Endothelial cell of umbilical vein (primary cell): ENCODE measurements around the gene GGT6. TPM values are rescaled to one million over a fixed set of nuclear protein-coding genes. Genes with fewer than 3 reads are reported as not detected.

ENCODE experiments used
- BruUV-seq: library from RNA; stranded (reverse); fragments of 400-500 nt; replicated peaks from 2 replicates; lab custom pipeline; 2021; lab: Mats Ljungman, UMichigan
- CTCF ChIA-PET: fragments of 300-600, 350-600 bp; sonication (Branson Sonifier 250); formaldehyde crosslinking; loops from one replicate; lab custom pipeline; 2021; ENCODE audit warnings: antibody characterized with exemption, inconsistent platforms; lab: Charles Lee
- POLR2A ChIA-PET: fragments of 300-600, 350-600 bp; sonication (Branson Sonifier 250); formaldehyde crosslinking; loops from one replicate; lab custom pipeline; 2021; ENCODE audit warnings: antibody characterized with exemption, inconsistent platforms; lab: Charles Lee
- DNase-seq: peaks from one replicate; pipeline ENCODE4 v3.0.0-alpha.2; 2011; ENCODE audit warnings: low read depth, low spot score
- FAIRE-seq: peaks from 2 replicates; lab custom pipeline; 2011; peaks lifted over from hg19 to GRCh38; lab: Jason Lieb, UNC
- H2AFZ ChIP-seq: 2 replicates; pipeline ENCODE4 v1.6.0; 2012; ENCODE audit warnings: low read depth, low read length, control low read depth, inconsistent platforms
- H3K27ac ChIP-seq: 2 replicates; pipeline ENCODE4 v1.5.1; 2011; ENCODE audit warnings: low read depth, mild to moderate bottlenecking, control low read depth, low read length, moderate library complexity; ENCODE audit not compliant: insufficient read depth
- H3K27me3 ChIP-seq, 2 experiments: 2 replicates each; pipeline versions ENCODE4 v1.6.0 to v1.6.1; 2011; ENCODE audit warnings: low read length in 2 of 2, mixed read lengths in 1 of 2; ENCODE audit not compliant: control insufficient read depth in 2 of 2, insufficient read depth in 2 of 2
- H3K36me3 ChIP-seq, 2 experiments: 2 replicates in 1 of 2; 3 replicates in 1 of 2; pipeline ENCODE4 v1.5.1; 2011; ENCODE audit warnings: low read length in 2 of 2, mild to moderate bottlenecking in 1 of 2, moderate library complexity in 1 of 2; ENCODE audit not compliant: control insufficient read depth in 2 of 2, insufficient read depth in 2 of 2; ENCODE audit errors: extremely low read depth in 1 of 2
- H3K4me1 ChIP-seq: 3 replicates; pipeline ENCODE4 v1.5.1; 2011; ENCODE audit warnings: mild to moderate bottlenecking, low read length; ENCODE audit not compliant: control insufficient read depth, insufficient read depth; ENCODE audit errors: extremely low read depth
- H3K4me2 ChIP-seq: 2 replicates; pipeline ENCODE4 v1.6.1; 2011; ENCODE audit warnings: low read length, control low read depth, mixed read lengths; ENCODE audit not compliant: insufficient read depth
- H3K4me3 ChIP-seq, 3 experiments: fragments of 200-600 bp in 1 of 3; sonication (generic), shearing (Covaris generic) in 1 of 3; replicated peaks in 1 of 3; 2 replicates each; pipeline ENCODE4 v1.5.1; 2011 to 2016; ENCODE audit warnings: control low read depth in 3 of 3, low read length in 3 of 3, mild to moderate bottlenecking in 2 of 3, inconsistent platforms in 1 of 3, low read depth in 1 of 3, moderate library complexity in 1 of 3; ENCODE audit not compliant: insufficient read depth in 1 of 3
- H3K79me2 ChIP-seq: 2 replicates; pipeline ENCODE4 v1.6.0; 2012; ENCODE audit warnings: low read length, inconsistent platforms; ENCODE audit not compliant: control insufficient read depth, insufficient read depth
- H3K9ac ChIP-seq: replicated peaks from 2 replicates; pipeline ENCODE3; 2011; ENCODE audit warnings: low read length, control low read depth; ENCODE audit not compliant: insufficient read depth; ENCODE audit errors: extremely low read depth
- H3K9me1 ChIP-seq: replicated peaks from 3 replicates; pipeline ENCODE4 v1.6.0; 2011; ENCODE audit warnings: mild to moderate bottlenecking, low read length; ENCODE audit not compliant: control insufficient read depth, insufficient read depth; ENCODE audit errors: extremely low read depth
- H3K9me3 ChIP-seq: replicated peaks from 2 replicates; pipeline ENCODE4 v1.5.1; 2012; ENCODE audit warnings: low read length, inconsistent platforms; ENCODE audit not compliant: control insufficient read depth, insufficient read depth
- H4K20me1 ChIP-seq: replicated peaks from 2 replicates; pipeline ENCODE3; 2011; ENCODE audit warnings: mild to moderate bottlenecking, low read length; ENCODE audit not compliant: control insufficient read depth, insufficient read depth; ENCODE audit errors: extremely low read depth
- EZH2 ChIP-seq: IDR thresholded peaks from 2 replicates; pipeline ENCODE4 v1.6.1; 2012; ENCODE audit warnings: borderline replicate concordance, low read depth, mild to moderate bottlenecking, moderate library complexity, low read length, inconsistent platforms; ENCODE audit not compliant: severe bottlenecking
- FOS ChIP-seq: IDR thresholded peaks from 2 replicates; pipeline ENCODE4 v1.6.1; 2011; ENCODE audit warnings: mild to moderate bottlenecking, low read length, moderate library complexity, borderline replicate concordance; ENCODE audit not compliant: insufficient read depth
- GATA2 ChIP-seq: IDR thresholded peaks from 2 replicates; pipeline ENCODE4 v1.7.0; 2011; ENCODE audit warnings: low read depth, mild to moderate bottlenecking, moderate library complexity, mixed read lengths, low read length; ENCODE audit not compliant: insufficient read length, insufficient read depth
- JUN ChIP-seq: IDR thresholded peaks from 2 replicates; pipeline ENCODE4 v1.6.1; 2011; ENCODE audit warnings: borderline replicate concordance, low read depth; ENCODE audit not compliant: insufficient read length, insufficient read depth
- MAX ChIP-seq: IDR thresholded peaks from 2 replicates; pipeline ENCODE4 v1.6.1; 2011; ENCODE audit not compliant: insufficient read depth, insufficient read length
- MYC ChIP-seq: IDR thresholded peaks from one replicate; pipeline ENCODE4 v1.6.1; 2011; ENCODE audit warnings: mild to moderate bottlenecking, low read depth, low read length
- POLR2A ChIP-seq: IDR thresholded peaks from 2 replicates; pipeline ENCODE4 v1.6.1; 2012; ENCODE audit warnings: low read depth, mild to moderate bottlenecking, control low read depth, low read length
- POLR2AphosphoS5 ChIP-seq: IDR thresholded peaks from 2 replicates; pipeline ENCODE4 v1.6.1; 2012; ENCODE audit warnings: low read depth, mild to moderate bottlenecking, control low read depth, low read length, moderate library complexity; ENCODE audit not compliant: insufficient read depth
- dilution Hi-C: fragments of 300-500 bp; cut with MboI; formaldehyde crosslinking; loops from one replicate; pipeline ENCODE4 v1.15.0; 2019; ENCODE audit warnings: low sequenced_read_pairs; ENCODE audit not compliant: extremely low pct_ligation_motif_present
- intact Hi-C: fragments of 100-400 bp; cut with micrococcal nuclease; formaldehyde crosslinking; loops from one replicate; pipeline ENCODE4 v1.10.0; 2022
- polyA plus RNA-seq, 4 experiments: library from polyadenylated mRNA; depleted of rRNA in 3 of 4; stranded (reverse) in 3 of 4; unstranded in 1 of 4; fragments of >200 nt; gene quantifications; 2 replicates each; pipeline versions ENCODE4 v1.2.1 to v1.2.3, GENCODE V29; 2011 to 2012; ENCODE audit warnings: missing spikeins in 1 of 4
- total RNA-seq: library from RNA; stranded (reverse); gene quantifications from 2 replicates; pipeline ENCODE4 v1.2.3, GENCODE V29; 2021
- TF ChIP-seq, protein P1 (sequence below), 2 donors: IDR thresholded peaks; 1 replicate in 1 of 2; 2 replicates in 1 of 2; pipeline ENCODE4 v1.5.1; 2011; ENCODE audit warnings: low read length in 2 of 2, mild to moderate bottlenecking in 2 of 2, moderate library complexity in 2 of 2, control low read depth in 1 of 2, inconsistent platforms in 1 of 2, low read depth in 1 of 2; ENCODE audit not compliant: insufficient read depth in 1 of 2; ENCODE audit errors: extremely low read depth in 1 of 2

The GGT6 gene
- total and polyA plus RNA-seq, 2 donors (not counting 3 experiments of a cell fraction or from before 2014, with no cell fraction given), result not detected

- Histone ChIP-seq H3K27ac (no peak overlapping the region), H3K4me2 (no peak overlapping the region), H3K4me3 (no peak overlapping the region), H3K27me3 (no peaks in the 10 kb centered on the region), H2AFZ (no peak overlapping the region), H3K9me1 (no peaks in the 10 kb centered on the region), H3K36me3 (peaks cover 5 to 32% of the 10 kb centered on the region in 2 experiments), H4K20me1 (no peaks in the 10 kb centered on the region), H3K9me3 (no peaks in the 10 kb centered on the region), H3K9ac (no peak overlapping the region), H3K4me1 (peaks cover 12% of the 10 kb centered on the region), H3K79me2 (peaks cover 18% of the 10 kb centered on the region)
- ChIA-PET CTCF (interaction anchor here (1.3 to 2.2 kb wide), 3 partner anchors 11 to 25 kb away, joined by 3 to 8 read pairs (median 4); no protein-coding TSS in a partner anchor), POLR2A (interaction anchor here (0.7 kb wide), 1 partner anchor 14 kb away, joined by 3 read pairs; no protein-coding TSS in a partner anchor)
- dilution Hi-C loops, result no loop called here
- BruUV-seq, result no TSS peak
- no peak for DNase-seq
- intact Hi-C loops, result no loop called here
- TF ChIP-seq GATA2, result no peak
- TF ChIP-seq, protein P1, sequence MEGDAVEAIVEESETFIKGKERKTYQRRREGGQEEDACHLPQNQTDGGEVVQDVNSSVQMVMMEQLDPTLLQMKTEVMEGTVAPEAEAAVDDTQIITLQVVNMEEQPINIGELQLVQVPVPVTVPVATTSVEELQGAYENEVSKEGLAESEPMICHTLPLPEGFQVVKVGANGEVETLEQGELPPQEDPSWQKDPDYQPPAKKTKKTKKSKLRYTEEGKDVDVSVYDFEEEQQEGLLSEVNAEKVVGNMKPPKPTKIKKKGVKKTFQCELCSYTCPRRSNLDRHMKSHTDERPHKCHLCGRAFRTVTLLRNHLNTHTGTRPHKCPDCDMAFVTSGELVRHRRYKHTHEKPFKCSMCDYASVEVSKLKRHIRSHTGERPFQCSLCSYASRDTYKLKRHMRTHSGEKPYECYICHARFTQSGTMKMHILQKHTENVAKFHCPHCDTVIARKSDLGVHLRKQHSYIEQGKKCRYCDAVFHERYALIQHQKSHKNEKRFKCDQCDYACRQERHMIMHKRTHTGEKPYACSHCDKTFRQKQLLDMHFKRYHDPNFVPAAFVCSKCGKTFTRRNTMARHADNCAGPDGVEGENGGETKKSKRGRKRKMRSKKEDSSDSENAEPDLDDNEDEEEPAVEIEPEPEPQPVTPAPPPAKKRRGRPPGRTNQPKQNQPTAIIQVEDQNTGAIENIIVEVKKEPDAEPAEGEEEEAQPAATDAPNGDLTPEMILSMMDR (IDR thresholded peaks at IDR 0.05; ENCODE audit: extremely low read depth in 1 of 2, insufficient read depth in 1 of 2, low read depth in 1 of 2, low read length in 2 of 2), result no peak
- no peak for TF ChIP-seq FOS
- TF ChIP-seq MAX, result no peak
- no peak for TF ChIP-seq MYC
- TF ChIP-seq POLR2AphosphoS5, result no peak
- no peak for TF ChIP-seq EZH2
- TF ChIP-seq POLR2A, result no peak
- no peak for TF ChIP-seq JUN
- no peak for FAIRE-seq
Observed at GRCh38 chr17:4549781-4550533, 10.4 kb downstream of the GGT6 start.
